GM21619 (cell line): ENCODE data around the gene LRP1B.

Experiments
- ATAC-seq: cut with Tn5 transposase; IDR thresholded peaks from one replicate; pipeline ENCODE4 v1.9.1; 2021; ENCODE audit not compliant: unreplicated experiment

LRP1B gene

DNA sequence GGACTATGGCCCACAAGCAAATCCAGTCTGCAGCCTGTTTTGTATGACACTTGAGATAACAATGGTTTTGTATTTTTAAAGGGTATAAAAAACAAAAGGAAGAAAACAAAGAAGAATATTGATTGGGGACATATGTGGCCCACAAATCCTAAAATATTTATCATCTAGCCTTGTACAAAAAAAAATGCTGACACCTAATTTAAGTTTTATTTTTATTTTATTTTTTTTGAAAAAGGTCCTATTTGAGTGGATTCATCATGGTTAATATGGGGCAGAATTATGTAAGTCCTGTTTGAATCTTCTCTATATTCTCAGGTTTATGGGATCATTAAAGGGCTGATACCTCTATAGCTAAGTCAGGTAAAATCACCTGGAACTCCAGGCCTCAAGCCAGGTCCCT, 525.7 kb downstream of the LRP1B start:
- no peak for ATAC-seq

- ATAC-seq = no peak
Observed at GRCh38 chr2:141601511-141602152, 529.2 kb downstream of the LRP1B start.

- ATAC-seq = no peak
Observed at GRCh38 chr2:141599721-141600120, 531.1 kb downstream of the LRP1B start.

DNA sequence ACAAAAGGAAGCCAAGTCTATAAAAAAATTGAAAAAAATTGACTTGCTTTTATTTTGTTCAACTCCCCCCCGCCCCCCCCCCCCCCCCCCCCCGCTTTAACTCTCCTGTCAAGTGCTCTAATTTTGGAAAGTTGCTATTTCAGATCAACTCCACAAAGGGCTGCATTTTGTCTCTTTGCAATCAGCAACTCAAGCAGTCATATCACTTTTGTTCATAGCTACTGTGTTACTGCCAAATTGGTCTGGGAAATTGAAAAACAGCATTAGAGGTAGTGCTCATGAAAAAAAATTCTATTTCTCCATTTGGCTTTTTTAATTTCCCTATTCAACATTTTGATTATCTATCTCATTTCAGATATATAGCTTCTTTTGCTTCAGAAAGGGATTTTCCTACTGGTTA, 531.8 kb downstream of the LRP1B start:
- ATAC-seq = no peak

GRCh38 chr2:141595316-141595920, 535.4 kb downstream of the LRP1B start:
- no peak for ATAC-seq

GRCh38 chr2:141591787-141592186, 539.0 kb downstream of the LRP1B start:
- ATAC-seq = no peak

DNA sequence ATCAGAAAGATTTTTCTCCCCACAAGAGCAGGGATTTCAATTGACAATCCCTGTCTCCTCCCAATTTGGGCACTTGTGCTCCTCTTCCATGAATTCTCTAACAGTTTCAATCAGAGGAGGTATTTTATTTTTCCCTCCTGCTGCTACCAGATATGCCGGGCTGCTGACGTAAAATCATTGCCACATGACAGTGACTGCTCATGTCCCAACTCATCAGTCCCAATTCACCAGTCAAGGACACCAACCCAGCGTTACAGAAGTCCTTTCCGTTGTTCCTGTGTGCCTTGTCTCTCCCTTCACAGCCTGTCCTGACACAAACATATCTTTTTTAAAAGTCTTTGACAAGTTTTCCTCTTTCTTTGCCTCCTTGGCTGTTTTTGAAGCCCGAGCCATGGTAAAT, 540.2 kb downstream of the LRP1B start:
- no peak for ATAC-seq

GRCh38 chr2:141589314-141589713, 541.5 kb downstream of the LRP1B start:
- no peak for ATAC-seq

DNA sequence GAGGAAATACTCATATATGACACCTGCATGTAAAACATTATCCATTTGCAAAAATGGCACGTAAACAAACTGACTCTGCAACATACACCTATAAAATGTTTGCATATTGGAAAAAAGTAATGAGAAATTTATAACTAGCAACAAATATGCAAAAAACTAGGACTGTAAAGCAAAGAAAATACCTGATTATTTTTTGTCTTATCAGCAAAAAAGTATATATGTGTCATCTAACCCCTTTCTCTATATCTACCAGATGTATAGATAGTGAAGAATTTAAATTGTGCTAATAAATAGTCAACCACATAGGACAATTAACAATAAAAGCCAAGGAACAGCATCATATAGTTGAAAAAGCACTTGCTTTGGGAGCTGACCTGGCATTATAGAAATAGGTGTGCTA, 543.8 kb downstream of the LRP1B start:
- ATAC-seq = no peak

DNA sequence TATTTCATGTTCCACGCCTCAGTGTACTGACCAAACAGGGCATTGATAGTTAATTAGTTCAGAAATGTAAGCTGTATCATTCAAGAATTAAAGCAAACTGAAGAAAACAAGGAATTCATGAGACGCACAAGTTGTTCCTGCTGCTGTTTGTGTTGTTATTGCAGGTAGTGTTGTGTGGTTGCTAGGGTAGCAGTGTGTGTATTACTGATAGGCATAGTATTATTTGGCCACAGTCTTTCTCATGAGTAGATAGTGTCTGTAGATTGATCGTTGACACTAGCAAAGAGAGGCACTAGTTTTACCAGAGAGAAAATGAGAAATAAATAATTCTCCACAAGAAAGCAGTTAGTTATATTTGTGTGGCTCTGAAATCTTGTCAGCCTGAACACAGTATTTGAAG, 548.6 kb downstream of the LRP1B start:
- no peak for ATAC-seq

DNA sequence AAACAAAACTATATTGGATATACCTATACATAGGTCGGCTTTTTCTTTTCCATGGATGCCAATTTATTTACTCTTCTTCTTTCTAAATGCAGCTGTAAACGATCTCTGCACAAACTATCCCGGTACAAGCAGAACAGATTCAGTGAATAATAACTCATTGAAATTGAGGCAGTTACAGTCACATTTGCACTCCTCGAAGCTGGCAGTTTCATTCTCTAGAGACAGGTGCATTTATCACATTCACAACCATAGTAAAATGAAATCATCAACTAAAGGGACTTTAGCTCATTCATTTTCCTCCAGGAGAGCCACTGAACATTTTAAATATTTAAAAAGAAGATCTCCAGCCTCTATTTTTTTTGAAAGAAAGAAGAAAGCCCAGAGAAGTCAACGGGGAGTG, 551.7 kb downstream of the LRP1B start:
- no peak for ATAC-seq

- no peak for ATAC-seq
Observed at GRCh38 chr2:141570474-141571131, 560.2 kb downstream of the LRP1B start.

DNA sequence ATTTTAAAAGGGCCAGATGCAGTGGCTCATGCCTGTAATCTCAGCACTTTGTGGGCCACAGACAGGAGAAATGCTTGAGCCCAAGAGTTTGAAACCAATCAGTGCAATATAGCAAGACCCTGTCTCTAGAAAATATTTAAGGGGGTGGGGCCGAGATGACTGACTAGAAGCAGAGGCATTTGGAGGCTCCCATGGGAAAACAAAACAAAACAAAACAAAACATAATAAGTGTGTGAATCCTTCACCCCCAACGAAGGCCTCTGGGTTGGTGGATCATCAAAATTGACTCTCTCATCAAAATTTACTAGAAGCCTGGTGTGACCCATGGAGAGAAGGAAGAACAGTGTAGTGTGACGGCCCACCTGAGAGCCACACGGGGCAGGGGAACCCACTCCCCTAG, 560.9 kb downstream of the LRP1B start:
- no peak for ATAC-seq

GRCh38 chr2:141565597-141565996, 565.2 kb downstream of the LRP1B start:
- no peak for ATAC-seq

GRCh38 chr2:141560723-141561122, 570.1 kb downstream of the LRP1B start:
- ATAC-seq = no peak

DNA sequence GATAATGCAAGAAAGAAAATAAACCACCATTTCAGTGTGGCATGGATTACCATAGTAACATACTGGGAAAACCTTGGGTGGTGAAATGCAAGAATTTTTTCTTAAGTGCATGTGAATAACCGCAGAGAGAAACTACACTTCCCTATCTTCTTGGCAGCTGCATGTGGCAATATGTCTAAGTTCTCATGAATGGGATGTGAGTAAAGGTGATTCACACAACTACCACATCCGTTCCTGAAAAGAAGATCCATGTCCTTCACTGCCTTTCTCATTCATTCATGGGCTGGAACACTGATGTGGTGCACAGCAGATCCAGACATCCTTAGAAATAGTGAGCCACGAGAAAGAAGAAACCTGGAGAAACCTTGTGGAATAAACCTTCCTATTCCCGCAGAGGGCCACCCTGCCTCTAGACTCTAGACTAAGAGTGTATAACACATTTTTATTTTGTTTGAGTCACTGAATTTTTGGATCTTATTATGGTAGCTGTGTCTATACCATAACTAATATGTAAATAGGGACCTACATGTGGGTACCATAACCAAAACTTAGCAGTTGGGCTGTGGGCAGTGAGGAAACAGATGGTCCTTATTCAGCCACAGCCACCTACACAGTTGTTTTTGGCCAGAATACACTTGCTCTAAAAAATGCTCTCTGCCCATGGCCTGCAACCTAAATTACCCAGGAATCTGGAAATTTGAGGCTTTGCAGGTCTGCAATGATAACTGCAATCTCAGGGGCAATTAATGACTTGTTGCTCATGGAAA, 573.3 kb downstream of the LRP1B start:
- no peak for ATAC-seq

GRCh38 chr2:141555876-141556470, 574.8 kb downstream of the LRP1B start:
- no peak for ATAC-seq

- ATAC-seq = peak; percentile 73
Observed at GRCh38 chr2:141554810-141555209, 576.0 kb downstream of the LRP1B start.

DNA sequence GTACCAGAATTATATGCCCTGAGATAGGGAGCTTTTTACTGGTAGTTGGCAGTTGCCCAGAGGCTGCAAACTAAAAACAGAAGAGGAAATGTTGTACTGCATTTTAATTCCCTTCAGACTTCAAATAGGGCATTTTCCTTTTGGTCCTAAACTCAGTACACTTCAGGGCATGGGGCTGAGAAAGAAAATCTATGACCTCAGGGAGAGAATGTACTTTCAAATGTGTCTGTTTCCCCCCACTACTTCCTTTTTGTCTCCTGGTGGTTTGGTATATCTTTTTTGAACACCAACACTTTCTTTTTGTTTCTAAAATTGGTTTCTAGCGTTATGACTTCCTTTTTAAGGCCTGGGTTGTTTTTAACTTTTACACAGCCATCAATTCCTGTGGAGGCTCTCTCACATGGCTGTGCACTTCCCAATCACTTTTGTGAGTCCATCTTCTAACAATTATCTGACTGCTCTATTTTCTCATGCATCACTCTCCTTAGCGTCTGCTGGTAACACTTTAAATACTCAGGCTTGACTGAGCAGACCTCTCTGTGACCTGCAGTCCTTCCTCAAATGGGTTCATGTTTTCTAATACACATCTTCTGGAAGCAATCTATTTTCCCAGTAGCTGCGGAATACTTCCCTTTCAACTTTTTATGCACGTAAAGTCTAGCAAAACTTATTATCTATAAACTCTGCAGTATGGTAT, 596.0 kb downstream of the LRP1B start:
- ATAC-seq = peak; percentile 76

DNA sequence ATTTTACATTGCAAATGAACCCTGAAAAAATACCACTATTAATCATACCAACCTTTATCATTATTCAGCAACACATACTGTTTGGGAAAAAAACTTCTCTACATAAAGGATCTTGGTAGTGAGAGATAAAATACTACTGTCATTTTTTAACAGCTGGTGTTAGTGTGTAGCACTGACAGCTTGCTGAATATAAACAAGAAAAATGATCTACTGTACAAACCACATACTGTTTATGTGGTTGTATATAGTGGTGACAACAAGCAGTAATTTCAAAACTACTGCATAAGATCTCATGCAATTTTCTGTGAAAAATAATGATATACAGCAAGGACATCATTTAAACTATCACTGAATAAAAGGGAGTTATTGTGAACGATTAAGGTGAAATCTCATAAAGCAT, 601.2 kb downstream of the LRP1B start:
- ATAC-seq = no peak

GRCh38 chr2:141528990-141529389, 601.8 kb downstream of the LRP1B start:
- ATAC-seq = peak; percentile 64
